K562 (cell line): ENCODE data around the gene IFIT5. TPM values are rescaled to one million over a fixed set of nuclear protein-coding genes. Genes with fewer than 3 reads are reported as not detected.
A peak's percentile ranks its signal among the peaks of the same experiment; 100 is the strongest.

Experiments
- CBX1 ChIP-seq: sonication (generic); IDR thresholded peaks from 2 replicates; pipeline ENCODE4 v1.6.1; 2016; ENCODE audit warnings: antibody characterized with exemption, low read depth, mild to moderate bottlenecking
- ESRRA ChIP-seq: fragments of 450-650 bp; IDR thresholded peaks from 2 replicates; pipeline ENCODE4 v1.6.1; 2014; ENCODE audit warnings: low read depth, mild to moderate bottlenecking, moderate library complexity, borderline replicate concordance
- polyA plus RNA-seq, 8 experiments: library from polyadenylated mRNA; depleted of rRNA in 4 of 8; stranded (reverse) in 5 of 8; unstranded in 3 of 8; fragments of >200 nt; fragmentation: Nextera tagmentation in 2 of 8; fragmentation: Illumina TruSeq in 1 of 8; extraction: Ambion mirVana in 2 of 8; extraction: Trizol in 1 of 8; gene quantifications; 2 replicates each; pipeline versions ENCODE4 v1.2.1 to v1.2.3, GENCODE V29; 2011 to 2014; ENCODE audit warnings: inconsistent platforms in 1 of 8, missing spikeins in 1 of 8
- total RNA-seq, 7 experiments: library from RNA; depleted of rRNA in 6 of 7; stranded (reverse); fragments of >200 nt in 6 of 7; fragmentation: Illumina TruSeq in 2 of 7; extraction: Trizol in 2 of 7; gene quantifications; 2 replicates each; pipeline versions ENCODE4 v1.2.1 to v1.2.3, GENCODE V29; 2011 to 2021; ENCODE audit warnings: low replicate concordance in 1 of 7
- TF ChIP-seq, protein P1 (sequence below), 2 experiments: fragments of 450-650 bp; formaldehyde crosslinking in 1 of 2; IDR thresholded peaks; 2 replicates each; pipeline versions ENCODE4 v1.4.0 to v1.6.1; 2014 to 2020; ENCODE audit warnings: mild to moderate bottlenecking in 2 of 2, borderline replicate concordance in 1 of 2, low read depth in 1 of 2

IFIT5 gene
- total and polyA plus RNA-seq, 9 of the 15 experiments (the other 6 are each of a cell fraction or from before 2014, with no cell fraction given): 0.04 to 0.11 (median 0.06) TPM; not detected in 5

DNA sequence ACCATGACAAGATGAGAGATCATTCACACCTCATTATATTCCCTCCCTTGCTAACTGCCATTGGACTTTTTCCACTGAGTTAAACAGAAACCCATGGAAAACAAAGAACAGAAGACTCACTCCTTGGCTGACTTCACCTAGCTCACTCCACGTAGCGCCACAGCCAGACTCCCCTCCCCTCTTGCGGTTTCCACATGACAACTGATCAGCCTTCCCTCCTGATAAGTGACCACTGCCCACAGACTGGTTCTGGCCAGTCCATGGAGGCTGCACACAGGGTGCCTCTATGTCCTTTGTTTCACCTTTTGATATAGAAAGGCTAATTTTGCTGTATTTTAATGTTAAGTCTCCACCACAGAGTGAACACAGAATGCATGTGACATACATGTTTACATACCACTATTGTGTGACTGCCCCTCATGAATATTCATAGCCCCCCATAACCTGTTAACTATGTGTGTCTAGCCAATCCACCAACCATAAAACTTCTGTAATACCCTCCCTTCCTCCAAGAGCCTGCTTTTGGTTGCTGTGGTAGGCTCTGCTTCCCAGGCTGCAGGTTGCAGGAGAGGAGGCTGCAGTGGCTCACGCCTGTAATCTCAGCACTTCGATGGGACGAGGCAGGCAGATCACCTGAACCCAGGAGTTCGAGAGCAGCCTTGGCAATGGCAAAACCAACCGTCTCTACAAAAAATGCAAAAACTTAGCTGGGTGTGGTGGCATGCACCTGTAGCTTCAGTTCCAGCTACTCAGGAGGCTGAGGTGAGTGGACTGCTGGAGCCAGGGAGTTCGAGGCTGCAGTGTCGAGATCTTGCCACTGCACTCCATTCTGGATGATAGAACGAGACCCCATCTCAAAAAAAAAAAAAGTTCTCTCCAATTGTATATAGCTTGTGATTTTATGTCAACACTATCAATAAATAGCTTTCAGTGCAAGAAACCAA, 10.0 kb upstream of the IFIT5 start (continued):
- TF ChIP-seq, protein P1, sequence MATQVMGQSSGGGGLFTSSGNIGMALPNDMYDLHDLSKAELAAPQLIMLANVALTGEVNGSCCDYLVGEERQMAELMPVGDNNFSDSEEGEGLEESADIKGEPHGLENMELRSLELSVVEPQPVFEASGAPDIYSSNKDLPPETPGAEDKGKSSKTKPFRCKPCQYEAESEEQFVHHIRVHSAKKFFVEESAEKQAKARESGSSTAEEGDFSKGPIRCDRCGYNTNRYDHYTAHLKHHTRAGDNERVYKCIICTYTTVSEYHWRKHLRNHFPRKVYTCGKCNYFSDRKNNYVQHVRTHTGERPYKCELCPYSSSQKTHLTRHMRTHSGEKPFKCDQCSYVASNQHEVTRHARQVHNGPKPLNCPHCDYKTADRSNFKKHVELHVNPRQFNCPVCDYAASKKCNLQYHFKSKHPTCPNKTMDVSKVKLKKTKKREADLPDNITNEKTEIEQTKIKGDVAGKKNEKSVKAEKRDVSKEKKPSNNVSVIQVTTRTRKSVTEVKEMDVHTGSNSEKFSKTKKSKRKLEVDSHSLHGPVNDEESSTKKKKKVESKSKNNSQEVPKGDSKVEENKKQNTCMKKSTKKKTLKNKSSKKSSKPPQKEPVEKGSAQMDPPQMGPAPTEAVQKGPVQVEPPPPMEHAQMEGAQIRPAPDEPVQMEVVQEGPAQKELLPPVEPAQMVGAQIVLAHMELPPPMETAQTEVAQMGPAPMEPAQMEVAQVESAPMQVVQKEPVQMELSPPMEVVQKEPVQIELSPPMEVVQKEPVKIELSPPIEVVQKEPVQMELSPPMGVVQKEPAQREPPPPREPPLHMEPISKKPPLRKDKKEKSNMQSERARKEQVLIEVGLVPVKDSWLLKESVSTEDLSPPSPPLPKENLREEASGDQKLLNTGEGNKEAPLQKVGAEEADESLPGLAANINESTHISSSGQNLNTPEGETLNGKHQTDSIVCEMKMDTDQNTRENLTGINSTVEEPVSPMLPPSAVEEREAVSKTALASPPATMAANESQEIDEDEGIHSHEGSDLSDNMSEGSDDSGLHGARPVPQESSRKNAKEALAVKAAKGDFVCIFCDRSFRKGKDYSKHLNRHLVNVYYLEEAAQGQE (IDR thresholded peaks at IDR 0.05; ENCODE audit: borderline replicate concordance): peak; percentile 80
- TF ChIP-seq, protein P1 (CRISPR knock-in tag; IDR thresholded peaks at IDR 0.05; ENCODE audit: low read depth): no peak
- TF ChIP-seq CBX1: no peak
- peak; percentile 64; the same call in 1 of the 2 replicates for TF ChIP-seq ESRRA
